HFF-Myc (cell line): ENCODE results near the gene MAGEB17.

Source experiments
- DNase-seq: peaks from one replicate; pipeline ENCODE4 v3.0.0-alpha.2; 2011; ENCODE audit warnings: low read depth; ENCODE audit errors: extremely low read depth
- H3K4me3 ChIP-seq: replicated peaks from 2 replicates; pipeline ENCODE4 v1.5.1; 2011; ENCODE audit warnings: low read depth, mild to moderate bottlenecking, control low read depth, low read length
- TF ChIP-seq, protein P1 (sequence below): IDR thresholded peaks from 2 replicates; pipeline ENCODE4 v1.5.1; 2012; ENCODE audit warnings: mild to moderate bottlenecking, low read depth, low read length, control low read depth; ENCODE audit errors: missing control alignments

The MAGEB17 gene, protein sequence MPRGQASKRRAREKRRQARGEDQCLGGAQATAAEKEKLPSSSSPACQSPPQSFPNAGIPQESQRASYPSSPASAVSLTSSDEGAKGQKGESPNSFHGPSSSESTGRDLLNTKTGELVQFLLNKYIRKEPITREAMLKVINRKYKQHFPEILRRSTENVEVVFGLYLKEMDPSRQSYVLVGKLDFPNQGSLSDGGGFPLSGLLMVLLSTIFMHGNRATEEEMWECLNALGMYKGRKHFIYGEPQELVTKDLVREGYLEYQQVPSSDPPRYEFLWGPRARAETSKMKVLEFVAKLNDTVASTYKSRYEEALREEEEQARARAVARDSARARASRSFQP

DNA sequence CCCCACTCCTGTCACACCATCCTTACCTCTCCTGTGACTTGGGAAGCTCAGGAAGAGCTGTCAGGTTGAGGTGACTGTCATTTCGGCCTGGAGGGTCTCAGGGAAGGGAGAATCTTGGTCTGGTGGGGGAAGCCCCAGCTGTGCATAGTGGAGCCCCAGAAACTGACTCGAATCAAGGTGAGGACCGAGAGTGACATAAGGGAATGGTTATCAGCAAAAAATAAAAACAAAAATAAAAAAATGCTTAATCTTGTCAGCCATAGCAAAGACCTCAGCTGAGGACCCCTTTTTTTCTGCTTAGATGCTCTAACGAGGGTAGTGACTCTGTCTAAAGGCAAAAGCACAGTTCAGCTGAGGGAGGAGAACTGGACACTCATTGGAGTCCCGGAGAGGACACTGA, at the start of gene MAGEB17:
Gene MAGEB17, plus strand, starts transcription at position 301 of the 400 bp plus-strand sequence. CDS start 2,902 bp downstream, outside the sequence.
- DNase-seq = no peak
- TF ChIP-seq, protein P1, sequence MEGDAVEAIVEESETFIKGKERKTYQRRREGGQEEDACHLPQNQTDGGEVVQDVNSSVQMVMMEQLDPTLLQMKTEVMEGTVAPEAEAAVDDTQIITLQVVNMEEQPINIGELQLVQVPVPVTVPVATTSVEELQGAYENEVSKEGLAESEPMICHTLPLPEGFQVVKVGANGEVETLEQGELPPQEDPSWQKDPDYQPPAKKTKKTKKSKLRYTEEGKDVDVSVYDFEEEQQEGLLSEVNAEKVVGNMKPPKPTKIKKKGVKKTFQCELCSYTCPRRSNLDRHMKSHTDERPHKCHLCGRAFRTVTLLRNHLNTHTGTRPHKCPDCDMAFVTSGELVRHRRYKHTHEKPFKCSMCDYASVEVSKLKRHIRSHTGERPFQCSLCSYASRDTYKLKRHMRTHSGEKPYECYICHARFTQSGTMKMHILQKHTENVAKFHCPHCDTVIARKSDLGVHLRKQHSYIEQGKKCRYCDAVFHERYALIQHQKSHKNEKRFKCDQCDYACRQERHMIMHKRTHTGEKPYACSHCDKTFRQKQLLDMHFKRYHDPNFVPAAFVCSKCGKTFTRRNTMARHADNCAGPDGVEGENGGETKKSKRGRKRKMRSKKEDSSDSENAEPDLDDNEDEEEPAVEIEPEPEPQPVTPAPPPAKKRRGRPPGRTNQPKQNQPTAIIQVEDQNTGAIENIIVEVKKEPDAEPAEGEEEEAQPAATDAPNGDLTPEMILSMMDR = no peak

DNA sequence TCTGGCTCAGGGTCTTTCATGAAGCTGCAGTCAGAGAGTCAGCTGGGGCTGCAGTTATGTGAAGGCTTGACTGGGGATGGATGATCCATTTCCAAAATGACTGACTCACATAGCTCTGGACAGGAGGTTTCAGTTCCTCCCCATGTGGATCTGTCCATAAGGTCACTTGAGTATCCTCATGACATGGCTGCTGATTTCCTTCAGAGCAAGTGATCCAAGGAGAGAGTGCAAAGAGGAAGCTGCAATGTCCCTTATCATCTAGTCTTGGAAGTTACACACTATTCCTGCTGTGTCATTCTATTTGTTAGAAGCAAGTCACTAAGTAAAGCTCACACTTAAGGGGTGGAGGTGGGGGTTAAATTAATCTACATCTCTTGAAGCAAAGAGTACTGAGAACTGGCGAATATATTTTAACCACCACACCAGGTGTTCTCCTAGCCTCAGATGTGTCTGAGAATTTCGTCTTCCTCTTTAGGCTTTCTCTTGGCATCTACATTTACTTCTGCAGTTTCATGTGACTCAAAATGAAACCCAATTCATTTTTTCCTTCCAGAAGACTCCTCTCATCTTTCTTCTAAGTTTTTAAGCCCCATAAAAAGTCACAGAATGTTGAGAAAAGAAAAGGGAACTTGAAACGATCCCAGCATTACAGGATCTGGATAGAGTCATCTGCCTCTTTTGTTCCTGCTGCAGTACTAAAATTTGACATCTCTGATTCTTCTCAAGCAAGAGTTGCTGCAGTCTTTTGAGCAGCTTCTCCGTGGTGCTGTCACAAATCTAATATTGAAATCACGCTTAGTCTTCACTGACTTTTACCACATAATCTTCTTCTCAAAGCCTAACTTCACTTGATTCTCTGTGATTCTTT, 47.7 kb upstream of the MAGEB17 start:
- no peak for DNase-seq
- H3K4me3 ChIP-seq = no peak overlapping the region
- TF ChIP-seq, protein P1 = no peak

More for the DNA sequence above, at the start of gene MAGEB17:
- H3K4me3 ChIP-seq = no peak within 1 kb of the TSS

DNA sequence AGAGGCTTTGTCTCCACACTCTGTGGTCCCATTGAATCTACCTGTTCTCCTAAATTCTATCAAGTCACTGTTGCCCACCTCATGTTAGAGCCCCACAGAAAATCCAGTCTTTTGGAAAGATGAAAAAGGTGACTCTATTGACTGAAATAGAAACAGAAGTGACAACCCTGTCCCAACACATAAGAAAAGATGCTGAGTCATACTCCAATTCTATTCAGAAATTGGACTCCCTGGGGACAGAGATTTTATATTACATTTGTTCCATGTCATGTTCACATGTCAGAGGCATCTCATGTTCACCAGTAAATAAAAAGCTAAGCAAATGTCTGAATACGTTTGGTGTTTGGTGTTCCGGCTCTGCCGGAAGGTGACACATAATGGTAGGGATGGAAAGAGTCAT, 46.9 kb upstream of the MAGEB17 start:
- TF ChIP-seq, protein P1 = no peak
- H3K4me3 ChIP-seq = no peak overlapping the region
- DNase-seq = no peak

DNA sequence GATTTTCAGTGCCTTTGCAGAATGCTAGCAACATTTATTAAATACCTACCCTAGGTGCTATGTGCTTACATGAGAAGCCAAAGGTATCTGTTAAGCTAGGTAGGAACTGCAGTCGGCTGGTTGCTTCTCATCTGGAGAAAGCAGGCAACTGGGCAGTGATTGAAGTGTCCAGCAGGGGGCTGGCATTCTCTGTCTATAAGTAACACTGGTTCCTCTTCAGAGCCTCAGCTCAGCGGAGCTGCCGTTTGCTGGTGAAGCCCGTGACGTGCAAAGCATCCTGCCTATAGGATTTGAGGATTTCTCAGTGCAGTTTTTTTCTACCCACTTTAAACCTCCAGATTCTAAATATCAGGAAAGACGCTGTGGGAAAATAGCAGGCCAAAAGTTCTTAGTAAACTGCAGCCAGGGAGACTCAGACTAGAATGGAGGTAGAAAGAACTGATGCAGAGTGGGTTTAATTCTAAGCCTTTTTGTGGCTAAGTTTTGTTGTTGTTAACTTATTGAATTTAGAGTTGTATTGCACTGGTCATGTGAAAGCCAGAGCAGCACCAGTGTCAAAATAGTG, 44.0 kb upstream of the MAGEB17 start, which contains the start of gene GRPR:
Gene GRPR, plus strand, starts transcription at position 344 of the 565 bp plus-strand sequence. CDS start 389 bp downstream, outside the sequence.
- no peak within 1 kb of the TSS for H3K4me3 ChIP-seq
- DNase-seq = peak; percentile 46
- TF ChIP-seq, protein P1 = peak; percentile 68

DNA sequence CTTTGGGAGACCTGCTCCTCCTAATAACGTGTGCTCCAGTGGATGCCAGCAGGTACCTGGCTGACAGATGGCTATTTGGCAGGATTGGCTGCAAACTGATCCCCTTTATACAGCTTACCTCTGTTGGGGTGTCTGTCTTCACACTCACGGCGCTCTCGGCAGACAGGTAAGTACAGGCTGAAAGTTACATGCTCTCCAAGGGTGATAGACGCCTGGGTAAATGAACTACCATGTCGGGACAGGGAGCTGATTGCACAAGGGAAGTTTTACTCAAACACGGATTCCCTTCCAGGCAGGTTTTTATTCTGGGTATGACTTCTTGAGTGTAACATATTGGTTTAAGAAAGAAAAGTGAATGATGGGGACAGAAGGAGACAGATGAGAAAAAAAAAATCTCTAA, 43.1 kb upstream of the MAGEB17 start:
- TF ChIP-seq, protein P1 = no peak
- no peak for DNase-seq
- no peak overlapping the region for H3K4me3 ChIP-seq

DNA sequence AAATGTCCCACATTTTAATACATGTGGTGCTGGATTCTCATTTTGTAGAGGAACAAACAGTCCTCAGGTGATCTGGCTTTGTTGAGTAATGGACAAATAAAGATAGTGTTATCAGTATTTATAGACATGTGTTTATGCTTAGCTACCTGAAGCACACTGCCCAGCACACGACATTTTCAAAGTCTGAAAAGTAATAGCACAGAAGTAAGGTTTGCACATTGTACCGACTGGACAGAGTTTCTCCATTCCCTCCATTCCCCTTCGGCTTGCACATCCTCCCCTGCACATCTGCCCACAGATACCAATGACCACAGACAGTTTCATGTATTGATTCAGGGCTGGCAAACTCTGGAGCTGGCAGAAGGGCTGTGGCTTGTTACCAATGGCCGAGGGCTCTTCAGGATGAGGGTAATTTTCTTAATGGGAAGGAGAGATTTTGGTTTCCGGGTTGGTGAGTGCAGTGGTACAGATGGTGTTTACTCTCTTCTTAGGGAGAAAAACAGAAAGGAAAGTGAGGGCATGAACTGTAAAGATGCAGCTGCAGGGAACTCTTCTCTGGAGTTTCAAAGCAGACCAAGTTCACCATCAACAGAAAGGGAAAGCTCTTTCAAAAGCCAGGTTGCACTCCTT, 41.6 kb upstream of the MAGEB17 start:
- no peak for DNase-seq
- TF ChIP-seq, protein P1 = no peak
- no peak overlapping the region for H3K4me3 ChIP-seq
